AG04449 (cell line): ENCODE results near the gene TYW1.
A peak's percentile ranks its signal among the peaks of the same experiment; 100 is the strongest.
"Not testable (repeated sequence)": the region's sequence is repeated elsewhere in the genome, so short reads cannot be mapped to it uniquely, and the experiment has no call there.

Experiments used
- CTCF ChIA-PET: fragments of 350-600 bp; formaldehyde crosslinking; extraction: SDS; loops from one replicate; lab custom pipeline; 2021; ENCODE audit warnings: antibody characterized with exemption; lab: Yijun Ruan, JAX
- POLR2A ChIA-PET: fragments of 400-600, 350-600 bp; formaldehyde crosslinking; extraction: SDS; loops from one replicate; lab custom pipeline; 2020; ENCODE audit warnings: antibody characterized with exemption, inconsistent platforms; lab: Yijun Ruan, JAX
- DNase-seq: peaks from one replicate; pipeline ENCODE4 v3.0.0-alpha.2; 2010; ENCODE audit warnings: low read depth, low spot score
- H3K4me3 ChIP-seq: 2 replicates; pipeline ENCODE4 v1.5.1; 2011; ENCODE audit warnings: low read depth, mild to moderate bottlenecking, control low read depth, low read length
- TF ChIP-seq, protein P1 (sequence below): IDR thresholded peaks from one replicate; pipeline ENCODE4 v1.5.1; 2011; ENCODE audit warnings: mild to moderate bottlenecking, moderate library complexity, low read length, control low read depth, inconsistent platforms; ENCODE audit not compliant: insufficient read depth; ENCODE audit errors: missing control alignments

Gene TYW1

GRCh38 chr7:66970310-66970709 is 26.3 kb upstream of the TYW1 start:
- no peak for DNase-seq
- TF ChIP-seq, protein P1, sequence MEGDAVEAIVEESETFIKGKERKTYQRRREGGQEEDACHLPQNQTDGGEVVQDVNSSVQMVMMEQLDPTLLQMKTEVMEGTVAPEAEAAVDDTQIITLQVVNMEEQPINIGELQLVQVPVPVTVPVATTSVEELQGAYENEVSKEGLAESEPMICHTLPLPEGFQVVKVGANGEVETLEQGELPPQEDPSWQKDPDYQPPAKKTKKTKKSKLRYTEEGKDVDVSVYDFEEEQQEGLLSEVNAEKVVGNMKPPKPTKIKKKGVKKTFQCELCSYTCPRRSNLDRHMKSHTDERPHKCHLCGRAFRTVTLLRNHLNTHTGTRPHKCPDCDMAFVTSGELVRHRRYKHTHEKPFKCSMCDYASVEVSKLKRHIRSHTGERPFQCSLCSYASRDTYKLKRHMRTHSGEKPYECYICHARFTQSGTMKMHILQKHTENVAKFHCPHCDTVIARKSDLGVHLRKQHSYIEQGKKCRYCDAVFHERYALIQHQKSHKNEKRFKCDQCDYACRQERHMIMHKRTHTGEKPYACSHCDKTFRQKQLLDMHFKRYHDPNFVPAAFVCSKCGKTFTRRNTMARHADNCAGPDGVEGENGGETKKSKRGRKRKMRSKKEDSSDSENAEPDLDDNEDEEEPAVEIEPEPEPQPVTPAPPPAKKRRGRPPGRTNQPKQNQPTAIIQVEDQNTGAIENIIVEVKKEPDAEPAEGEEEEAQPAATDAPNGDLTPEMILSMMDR = no peak
- ChIA-PET CTCF (no interaction called here), POLR2A (no interaction called here)
- no peak overlapping the region for H3K4me3 ChIP-seq

DNA sequence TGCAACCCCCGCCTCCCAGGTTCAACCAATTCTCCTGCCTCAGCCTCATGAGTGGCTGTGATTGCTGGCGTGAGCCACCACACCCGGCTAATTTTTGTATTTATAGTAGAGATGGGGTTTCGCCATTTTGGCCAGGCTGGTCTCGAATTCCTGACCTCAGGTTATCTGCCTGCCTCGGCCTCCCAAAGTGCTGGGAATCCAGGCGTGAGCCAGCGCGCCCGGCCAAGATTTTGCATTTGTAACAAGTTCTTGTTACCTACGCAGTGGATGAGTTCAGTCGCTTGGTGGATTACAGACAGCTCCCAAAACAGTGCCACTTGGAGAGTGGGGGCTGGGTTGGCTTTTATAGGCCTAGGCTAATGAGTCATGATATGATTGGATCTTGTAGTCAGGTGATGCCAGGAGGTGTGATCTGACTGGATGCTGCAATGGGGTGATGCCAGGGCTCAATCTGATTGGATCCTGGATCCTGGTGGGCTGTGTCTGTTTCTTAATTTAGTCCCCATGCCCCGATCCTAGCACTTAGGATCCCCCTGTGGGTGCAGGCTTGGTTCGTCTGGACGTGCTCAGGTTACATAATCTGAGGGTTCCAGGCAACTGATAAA is 21.5 kb upstream of the TYW1 start:
- TF ChIP-seq, protein P1 = no peak
- ChIA-PET POLR2A (no interaction called here), CTCF (no interaction called here)
- no peak overlapping the region for H3K4me3 ChIP-seq
- no peak for DNase-seq

DNA sequence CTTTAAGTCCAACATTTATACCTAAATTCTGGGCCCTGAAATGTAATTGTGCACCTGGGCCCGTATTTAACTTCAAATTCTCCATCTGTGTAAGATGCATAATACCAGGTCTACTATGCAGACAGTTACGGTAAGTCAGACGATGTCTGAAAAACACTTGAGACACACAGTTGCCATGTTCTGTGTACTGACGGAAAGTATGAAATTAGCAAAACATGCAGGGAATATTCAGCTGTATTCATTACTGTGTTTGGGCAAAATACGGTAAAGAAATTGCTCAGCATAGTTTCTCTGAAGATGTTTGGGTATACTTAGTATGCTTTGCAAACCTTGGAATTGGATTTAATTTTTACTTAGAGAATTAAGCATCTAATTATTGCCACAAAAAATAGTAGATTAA is 18.3 kb upstream of the TYW1 start:
- CTCF ChIA-PET, DNase-seq, H3K4me3 ChIP-seq, POLR2A ChIA-PET: not testable (repeated sequence)

DNA sequence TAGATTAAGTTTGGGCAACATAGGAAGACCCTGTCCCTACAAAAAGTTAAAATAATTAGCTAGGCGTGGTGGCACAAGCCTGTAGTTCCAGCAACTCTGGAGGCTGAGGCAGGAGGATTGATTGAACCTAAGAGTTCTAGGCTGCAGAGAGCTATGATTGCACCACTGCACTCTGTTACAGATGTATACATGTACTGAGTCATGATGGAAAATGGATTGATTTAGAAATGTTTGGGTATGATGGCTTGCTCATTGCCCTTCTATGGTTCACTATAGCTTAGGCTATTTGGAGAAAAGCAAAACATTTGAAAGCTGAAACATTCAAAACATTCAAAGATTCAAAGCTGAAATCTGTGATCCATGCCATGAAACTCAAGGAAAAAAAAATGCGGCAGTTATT is 17.6 kb upstream of the TYW1 start:
- DNase-seq, POLR2A ChIA-PET, H3K4me3 ChIP-seq: not testable (repeated sequence)
- CTCF ChIA-PET = interaction anchor here (0.7 kb wide), 1 partner anchor 239 kb away, joined by 3 read pairs; no protein-coding TSS in a partner anchor

DNA sequence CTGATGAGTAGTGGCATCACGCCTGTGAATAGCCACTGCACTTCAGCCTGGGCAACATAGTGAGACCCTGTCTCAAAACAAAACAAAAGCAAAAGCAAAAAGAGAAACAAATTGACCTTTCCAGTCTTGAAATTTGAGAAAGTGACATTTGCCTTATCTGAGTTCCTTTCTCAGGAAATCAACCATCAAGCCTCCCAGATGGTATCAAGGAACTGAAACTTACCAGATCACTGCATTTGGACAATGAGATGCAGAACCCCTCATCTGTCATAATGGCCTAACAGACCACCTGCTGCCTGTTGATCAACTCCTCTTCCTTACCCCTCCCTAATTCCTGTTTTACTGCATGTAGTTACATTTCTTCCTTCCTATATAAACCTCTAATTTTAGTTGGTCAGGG is 16.3 kb upstream of the TYW1 start:
- POLR2A ChIA-PET, H3K4me3 ChIP-seq, DNase-seq, CTCF ChIA-PET: not testable (repeated sequence)

- POLR2A ChIA-PET, H3K4me3 ChIP-seq, DNase-seq, CTCF ChIA-PET: not testable (repeated sequence)
Measured at GRCh38 chr7:66989552-66989951, 7.1 kb upstream of the TYW1 start.

DNA sequence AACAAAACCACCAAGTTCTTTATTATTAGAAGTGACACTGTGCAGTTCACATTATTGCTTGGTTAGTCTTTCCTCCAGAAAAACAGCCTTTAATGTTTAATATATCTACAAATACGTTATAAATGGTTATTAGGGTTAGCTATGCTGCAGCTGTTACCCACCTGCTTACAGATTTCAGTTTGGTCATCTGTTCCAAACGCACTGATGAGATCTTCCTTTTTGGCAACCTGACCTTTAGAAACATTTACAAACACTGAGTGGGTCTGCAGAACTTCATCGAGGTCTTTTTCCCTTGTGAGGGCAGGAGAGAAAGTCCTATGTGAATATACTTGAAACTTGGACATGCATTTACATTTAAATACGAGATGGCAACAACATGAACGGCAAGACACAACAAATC is 2.6 kb upstream of the TYW1 start:
- CTCF ChIA-PET, DNase-seq, POLR2A ChIA-PET: not testable (repeated sequence)
- peak overlapping the region; percentile 71 for H3K4me3 ChIP-seq

DNA sequence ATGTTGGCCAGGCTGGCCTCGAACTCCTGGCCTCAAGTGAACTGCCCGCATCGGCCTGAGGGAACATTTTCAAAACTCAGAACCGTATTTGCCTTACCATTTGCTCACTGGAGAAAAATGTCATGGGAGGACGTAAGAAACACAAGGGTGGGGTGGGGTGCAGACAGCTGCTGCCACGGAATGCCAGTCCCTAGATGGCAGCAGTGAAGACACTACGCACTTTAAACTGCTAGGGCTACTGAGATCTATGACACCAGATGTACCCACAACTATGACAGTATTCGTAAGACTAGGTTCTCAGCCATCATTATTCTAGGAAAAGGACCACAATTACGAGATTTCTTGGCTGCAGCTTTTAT is 2.0 kb upstream of the TYW1 start:
- CTCF ChIA-PET = interaction anchor here (1.1 to 1.3 kb wide), 3 partner anchors 33 to 322 kb away, joined by 3 read pairs; no protein-coding TSS in a partner anchor
- TF ChIP-seq, protein P1 = peak; percentile 44
- peak; percentile 58 for DNase-seq
- peak overlapping the region; percentile 71 for H3K4me3 ChIP-seq
- POLR2A ChIA-PET = interaction anchor here (0.9 kb wide), 1 partner anchor 72 kb away, joined by 3 read pairs; no protein-coding TSS in a partner anchor

DNA sequence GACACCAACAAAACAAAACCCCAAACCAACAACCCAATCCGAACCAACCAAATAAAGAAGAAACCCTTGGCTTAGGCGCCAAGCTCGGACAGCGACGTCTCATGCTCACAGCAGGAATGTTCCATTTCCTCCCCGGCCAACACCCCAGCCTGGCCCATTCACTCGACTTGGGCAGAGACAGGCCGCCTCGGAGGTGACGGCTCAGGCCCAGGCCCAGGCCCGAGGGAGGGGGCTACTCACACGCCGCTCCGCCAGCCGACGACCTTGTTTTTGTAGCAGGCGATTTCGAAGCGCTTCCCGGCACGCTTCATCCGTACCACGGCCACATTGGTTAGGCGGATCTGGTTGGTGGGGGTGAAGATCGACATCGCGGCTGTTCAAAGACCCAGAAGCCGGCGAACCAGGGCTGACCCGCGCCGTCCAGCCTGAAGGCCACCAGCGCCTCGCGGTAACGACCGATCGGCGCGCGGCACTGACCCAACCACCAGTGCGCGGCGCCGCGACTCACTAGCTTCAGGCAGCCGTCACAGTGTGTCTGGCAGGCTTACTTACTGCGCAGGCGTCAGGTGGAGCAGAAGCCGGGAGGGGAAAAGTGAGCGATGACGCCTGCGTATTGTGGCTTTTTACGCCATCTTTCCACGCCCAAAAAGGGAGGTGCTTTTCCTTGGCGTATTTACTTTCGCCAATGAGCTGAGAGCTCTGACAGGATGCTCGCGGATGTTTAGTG is 1.4 kb upstream of the TYW1 start, which contains the start of gene SBDS:
Gene SBDS (minus strand): TSS at position 537 of the 727 bp plus-strand sequence. CDS start 169 bp downstream, at position 368.
- H3K4me3 ChIP-seq = peak within 1 kb of the TSS; percentile 71
- CTCF ChIA-PET = interaction anchor here (1.1 to 1.3 kb wide), 3 partner anchors 34 to 323 kb away, joined by 3 read pairs; no protein-coding TSS in a partner anchor
- peak; percentile 88 for DNase-seq
- POLR2A ChIA-PET = interaction anchor here (0.9 kb wide), 1 partner anchor 73 kb away, joined by 3 read pairs; no protein-coding TSS in a partner anchor

DNA sequence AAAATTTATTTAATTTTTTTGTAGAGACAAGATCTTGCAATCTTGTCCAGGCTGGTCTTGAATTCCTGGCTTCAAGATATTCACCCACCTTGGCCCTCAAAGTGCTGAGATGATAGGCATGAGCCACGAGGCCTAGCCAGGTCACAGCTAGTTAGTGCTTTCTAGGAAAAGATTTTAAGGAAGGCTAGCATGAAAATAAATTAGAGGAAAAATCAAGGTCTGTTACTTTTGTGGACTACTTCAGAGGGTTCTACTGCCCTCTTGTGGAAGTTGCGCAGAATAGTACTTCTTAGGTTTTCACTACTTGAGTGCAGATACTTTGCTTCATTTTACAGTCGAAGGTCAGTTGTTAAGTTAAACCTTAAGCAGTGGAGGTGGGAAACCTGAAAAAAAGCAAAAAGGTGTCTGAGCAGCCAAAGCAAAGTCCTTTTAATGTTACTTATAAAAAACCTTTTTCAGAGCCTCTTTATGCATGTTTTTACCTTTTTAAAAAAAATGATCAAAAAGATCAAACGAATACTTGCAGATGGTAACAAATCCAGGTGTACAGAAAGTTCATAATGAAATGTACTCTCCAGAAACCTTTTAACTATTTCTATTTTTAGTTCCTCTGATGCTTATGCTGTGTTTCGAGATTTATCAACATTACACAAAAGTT is 4.1 kb downstream of the TYW1 start:
- CTCF ChIA-PET, POLR2A ChIA-PET, DNase-seq, H3K4me3 ChIP-seq: not testable (repeated sequence)

GRCh38 chr7:67004145-67004544 is 7.5 kb downstream of the TYW1 start:
- POLR2A ChIA-PET, DNase-seq, CTCF ChIA-PET, H3K4me3 ChIP-seq: not testable (repeated sequence)
